EL (cell line): ENCODE data around the gene TECTB.

Experiments used
- DNase-seq: peaks from one replicate; pipeline ENCODE4 v3.0.0-alpha.2; 2016

The TECTB gene

DNA sequence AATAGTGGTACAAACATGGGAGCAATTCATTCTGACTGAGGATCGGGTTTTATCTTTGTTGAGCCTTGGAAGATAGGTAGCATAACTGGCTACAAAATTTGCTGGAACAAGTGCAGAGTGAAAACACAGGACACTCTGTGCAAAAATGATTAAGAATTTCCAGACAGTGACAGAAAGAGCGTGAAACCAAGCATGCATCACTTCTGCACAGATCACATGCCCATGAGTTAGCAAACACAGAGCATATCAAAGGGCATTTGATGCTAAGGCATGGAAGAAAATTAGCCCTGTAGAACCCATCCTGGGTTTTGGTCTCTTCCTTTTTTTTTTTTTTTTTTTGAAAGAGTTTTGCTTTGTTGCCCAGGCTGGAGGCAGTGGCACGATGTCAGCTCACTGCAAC, 28.3 kb downstream of the TECTB start:
- no peak for DNase-seq

DNA sequence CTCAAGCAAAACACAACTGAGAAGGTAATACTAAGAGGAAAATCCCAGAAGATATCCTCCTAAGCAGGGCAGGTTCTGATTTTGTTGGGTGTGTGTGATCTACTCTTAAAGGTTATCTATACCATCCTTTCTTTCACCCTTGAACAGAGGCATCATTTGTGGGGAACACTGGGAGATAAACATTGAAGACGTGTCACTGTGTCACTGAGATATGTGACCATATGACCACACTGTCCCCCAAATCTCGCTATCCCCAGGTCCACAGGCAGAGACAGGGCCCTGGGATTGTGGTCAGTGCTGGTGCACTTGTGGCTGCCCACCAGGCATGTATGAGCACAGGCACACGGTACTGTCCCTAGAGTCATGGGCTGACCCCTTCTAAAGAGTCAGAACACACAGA, 30.0 kb downstream of the TECTB start:
- DNase-seq, result no peak

GRCh38 chr10:112313911-112314310, 30.7 kb downstream of the TECTB start:
- no peak for DNase-seq

GRCh38 chr10:112314822-112315474, 31.7 kb downstream of the TECTB start:
- DNase-seq, result peak; percentile 64

- no peak for DNase-seq
Measured at GRCh38 chr10:112327678-112328077, 44.5 kb downstream of the TECTB start.

GRCh38 chr10:112330162-112330561, 47.0 kb downstream of the TECTB start:
- DNase-seq, result no peak

GRCh38 chr10:112330607-112331160, 47.5 kb downstream of the TECTB start:
- no peak for DNase-seq

DNA sequence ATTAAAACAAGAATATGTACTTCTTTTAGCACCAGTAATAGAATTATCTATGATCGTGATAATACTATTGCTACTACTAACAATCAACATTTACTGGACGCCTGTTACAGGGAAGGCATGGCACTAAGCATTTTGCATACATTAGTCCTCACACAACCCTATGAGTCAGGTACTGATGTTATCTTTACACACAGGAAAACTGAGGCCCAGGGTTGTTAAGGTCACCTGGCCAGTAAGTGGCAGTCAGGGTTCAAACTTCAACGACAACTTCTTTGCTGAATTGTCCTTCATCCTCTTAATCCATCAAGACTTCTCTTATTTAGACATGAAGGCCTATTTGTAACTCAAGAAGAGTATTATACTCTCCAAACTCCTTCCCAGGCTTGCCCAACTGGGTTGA, 48.8 kb downstream of the TECTB start:
- DNase-seq, result no peak

GRCh38 chr10:112332509-112333228, 49.5 kb downstream of the TECTB start:
- DNase-seq, result no peak

DNA sequence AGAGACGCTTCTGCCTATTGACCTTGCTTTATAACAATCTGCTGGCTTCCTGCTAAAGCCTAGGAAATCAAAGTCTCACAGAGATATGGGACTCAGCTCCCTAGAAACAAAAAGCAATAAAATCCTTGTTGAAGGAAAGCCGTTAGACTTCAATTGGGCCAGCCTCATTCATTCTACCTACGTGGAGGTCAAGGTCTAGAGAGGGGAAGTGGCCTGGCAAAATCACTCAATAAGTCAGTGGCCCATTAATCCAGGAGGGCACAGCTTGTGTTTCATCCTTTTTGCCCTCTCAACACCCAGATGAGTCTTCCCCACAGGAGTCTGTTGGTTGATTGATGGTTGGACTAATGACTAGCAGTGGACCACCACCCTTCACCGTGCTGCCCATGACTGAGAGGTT, 50.3 kb downstream of the TECTB start:
- DNase-seq, result no peak

DNA sequence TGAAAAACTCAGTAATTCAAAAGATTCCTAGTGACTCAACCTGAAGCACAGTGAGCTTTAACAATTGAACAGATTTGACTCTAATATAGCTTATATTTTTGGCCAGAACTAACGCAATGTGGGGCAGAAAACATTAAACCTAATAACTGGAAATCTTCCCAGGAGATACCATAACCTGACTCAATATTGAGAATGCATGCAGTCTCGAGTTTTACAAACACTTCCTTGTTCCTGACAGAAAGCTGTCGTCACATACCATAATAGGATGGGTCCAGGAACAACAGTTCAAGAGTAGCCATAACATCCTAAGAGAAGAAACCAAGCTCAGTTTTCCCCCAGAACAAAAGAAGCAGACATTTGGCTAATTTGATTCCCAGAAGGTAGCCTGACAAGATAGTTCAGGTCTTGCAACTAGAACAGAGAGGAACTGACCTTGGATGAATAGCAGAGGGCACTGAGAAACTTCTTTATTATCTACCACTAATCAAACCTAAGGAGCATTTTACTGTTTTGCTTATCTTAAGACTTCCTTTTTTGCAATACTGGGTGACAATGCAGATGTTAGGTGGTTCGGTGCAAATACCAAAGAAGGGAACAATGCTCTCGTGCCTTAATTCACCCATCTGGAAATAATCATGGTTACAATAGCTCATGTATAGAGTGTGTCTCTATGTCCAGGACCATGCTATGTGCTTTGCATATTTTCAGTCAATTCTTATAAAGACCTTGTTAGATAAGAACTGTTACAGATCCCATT, 52.1 kb downstream of the TECTB start:
- no peak for DNase-seq

GRCh38 chr10:112335868-112336265, 52.7 kb downstream of the TECTB start:
- DNase-seq, result no peak

DNA sequence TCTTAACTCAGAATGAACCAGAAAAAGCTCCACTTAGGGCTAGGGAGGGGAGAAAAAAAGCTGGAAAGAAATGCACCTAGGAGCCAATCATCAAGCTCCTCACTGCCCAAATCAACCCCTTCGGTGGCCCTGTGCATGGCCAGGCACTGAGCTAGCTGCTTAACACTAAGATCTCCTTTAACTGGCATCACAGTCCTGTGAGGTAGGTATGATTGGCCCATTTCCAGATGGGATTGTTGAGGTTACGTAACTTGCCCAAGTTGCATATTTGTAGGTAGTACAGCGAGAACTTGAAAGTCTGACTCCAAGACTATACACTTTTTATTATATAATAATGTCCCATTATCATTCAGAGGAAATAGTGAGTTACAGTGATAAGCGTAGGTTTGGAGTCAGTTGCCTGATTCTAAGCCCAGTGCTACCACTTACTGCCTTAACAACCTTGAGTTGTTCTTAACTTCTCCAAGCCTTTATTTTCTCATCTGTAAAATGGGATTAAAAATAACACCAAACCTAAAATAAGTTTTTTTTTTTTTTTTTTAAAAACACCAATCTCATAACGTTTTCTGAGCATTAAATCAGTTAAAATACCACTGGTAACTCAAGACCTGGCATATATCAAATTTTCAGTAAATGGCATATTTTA, 53.5 kb downstream of the TECTB start:
- no peak for DNase-seq

DNA sequence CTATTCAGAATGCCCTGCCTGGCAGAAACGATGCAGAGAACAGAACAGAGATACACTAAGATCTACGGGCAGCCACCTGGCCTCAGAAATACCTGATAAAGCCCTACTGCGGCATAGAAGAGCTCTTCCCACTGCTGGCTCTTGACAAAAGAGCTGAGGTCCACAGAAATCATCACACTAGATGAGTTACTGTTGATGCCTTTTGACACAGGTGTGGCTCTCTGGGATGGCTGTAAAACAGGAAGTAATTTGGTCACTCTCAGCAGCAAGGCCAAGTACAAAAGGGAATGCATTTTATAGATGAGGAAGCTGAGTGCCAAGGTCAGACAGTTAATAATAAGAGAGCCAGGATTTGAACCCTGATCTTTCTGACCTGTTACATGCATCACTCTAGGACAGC, 55.8 kb downstream of the TECTB start:
- DNase-seq, result no peak

DNA sequence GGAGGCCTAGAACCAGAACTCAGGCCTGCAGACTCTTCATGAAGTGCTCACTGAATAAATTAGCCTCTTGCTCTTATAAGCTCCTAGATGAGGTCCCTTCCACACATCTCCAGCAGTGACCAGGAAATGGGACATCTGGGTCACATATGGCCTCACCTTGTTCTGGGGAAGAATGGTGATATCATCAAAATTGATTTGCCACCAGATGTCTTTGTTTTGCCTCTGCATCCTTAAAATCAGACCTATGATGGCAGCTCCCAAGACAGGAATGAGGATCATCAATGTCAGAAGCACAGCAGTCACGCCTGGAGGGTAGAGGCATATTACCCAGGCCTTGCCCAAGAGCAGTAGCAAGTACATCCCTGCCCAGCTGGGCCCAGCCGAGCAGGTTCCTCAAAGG, 57.4 kb downstream of the TECTB start:
- DNase-seq, result no peak

- no peak for DNase-seq
Measured at GRCh38 chr10:112343056-112343806, 60.0 kb downstream of the TECTB start.

GRCh38 chr10:112344261-112344660, 61.1 kb downstream of the TECTB start:
- DNase-seq, result no peak

- no peak for DNase-seq
Measured at GRCh38 chr10:112345202-112345601, 62.0 kb downstream of the TECTB start.

- DNase-seq, result no peak
Measured at GRCh38 chr10:112345743-112346142, 62.5 kb downstream of the TECTB start.

- no peak for DNase-seq
Measured at GRCh38 chr10:112346774-112347173, 63.6 kb downstream of the TECTB start.

DNA sequence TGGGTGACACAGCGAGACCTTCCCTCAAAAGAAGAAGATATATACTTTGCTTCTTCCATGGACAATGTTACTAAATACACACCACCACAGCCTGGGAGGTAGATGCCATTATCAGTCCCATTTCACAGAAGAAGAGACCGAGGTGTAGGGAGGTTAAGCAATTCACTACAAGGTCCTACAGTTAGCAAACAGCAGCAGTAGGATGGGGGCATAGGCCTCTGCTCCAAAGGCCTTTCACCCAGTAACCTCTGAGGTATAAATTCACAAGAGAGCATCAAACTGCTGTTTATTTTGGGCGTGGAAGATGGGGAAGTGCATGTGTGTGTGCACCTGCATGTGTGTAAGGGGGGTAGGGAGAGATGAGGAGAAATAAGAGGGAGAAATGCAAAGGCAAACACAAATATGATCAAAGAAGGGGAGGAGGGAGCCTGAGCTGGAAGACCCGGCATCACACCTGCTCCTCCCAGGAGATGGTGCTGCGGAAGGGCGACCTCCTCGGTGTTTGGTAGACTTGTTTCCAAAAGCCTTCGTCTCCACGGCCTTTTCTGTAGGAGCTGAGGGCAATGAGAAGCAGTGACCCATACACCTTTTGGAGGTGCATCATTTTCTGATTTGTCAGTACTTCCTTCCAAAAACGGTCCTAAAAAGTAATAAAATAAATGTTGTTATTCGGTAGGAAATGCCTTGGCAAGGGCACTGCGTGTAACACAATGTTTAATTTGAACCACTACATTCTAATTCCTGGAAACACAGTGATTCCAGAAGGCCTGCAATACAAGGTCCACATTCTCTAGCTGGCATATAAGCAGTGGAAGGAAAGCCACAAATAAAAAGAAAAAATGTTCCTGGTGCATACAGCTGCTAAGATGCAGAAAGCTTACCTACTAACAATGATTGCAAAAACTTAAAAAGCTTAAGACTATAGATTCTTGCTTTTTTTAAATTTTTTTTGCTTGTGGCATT, 64.8 kb downstream of the TECTB start:
- DNase-seq, result no peak
